Prostate gland (tissue), 2 donors: ENCODE data around the gene C1orf232. TPM values are rescaled to one million over a fixed set of nuclear protein-coding genes. Genes with fewer than 3 reads are reported as not detected.

ENCODE experiments used
- DNase-seq: peaks from one replicate; pipeline ENCODE4 v3.0.0-alpha.2; 2019; ENCODE audit warnings: low spot score
- H3K27ac ChIP-seq, 2 donors: fragments of 200-600 bp; sonication (generic); 2 replicates each; pipeline ENCODE4 v1.5.1; 2017 to 2019
- H3K27me3 ChIP-seq: fragments of 200-600 bp; sonication (generic); replicated peaks from 2 replicates; pipeline ENCODE4 v1.5.1; 2019; ENCODE audit not compliant: insufficient read depth
- H3K36me3 ChIP-seq, 2 donors: fragments of 200-600 bp; sonication (generic); 1 replicate in 1 of 2; 2 replicates in 1 of 2; pipeline versions ENCODE4 v1.5.1 to v1.8.1; 2017 to 2019
- H3K4me1 ChIP-seq: fragments of 200-600 bp; sonication (generic); replicated peaks from 2 replicates; pipeline ENCODE4 v1.5.1; 2019
- H3K4me3 ChIP-seq, 2 donors: fragments of 200-600 bp; sonication (generic); 2 replicates each; pipeline ENCODE4 v1.5.1; 2017 to 2019
- H3K9me3 ChIP-seq: fragments of 200-600 bp; sonication (generic); 2 replicates; pipeline ENCODE4 v1.5.1; 2017
- CTCF ChIP-seq, 4 experiments: fragments of 200-600 bp in 2 of 4; fragments of 450-650 bp in 2 of 4; sonication (generic) in 2 of 4; IDR thresholded peaks; 1 replicate in 3 of 4; 2 replicates in 1 of 4; pipeline ENCODE4 v1.5.1; 2016 to 2019; ENCODE audit warnings: antibody characterized with exemption in 4 of 4, mild to moderate bottlenecking in 2 of 4, moderate library complexity in 2 of 4
- POLR2A ChIP-seq: fragments of 450-650 bp; IDR thresholded peaks from one replicate; pipeline ENCODE4 v1.6.1; 2016; ENCODE audit warnings: antibody characterized with exemption, mild to moderate bottlenecking
- POLR2AphosphoS5 ChIP-seq: sonication (generic); formaldehyde crosslinking; IDR thresholded peaks from one replicate; pipeline ENCODE4 v1.6.1; 2017; ENCODE audit warnings: antibody characterized with exemption
- WGBS: methylation state at CpG from one replicate; pipeline ENCODE4 v1.1.5; 2018; 5-methylcytosine and 5-hydroxymethylcytosine counted together
- intact Hi-C: fragments of 100-400 bp; cut with DNase I; formaldehyde crosslinking; loops from one replicate; pipeline ENCODE4 v1.14.2; 2022
- total RNA-seq, 2 donors: library from RNA; depleted of rRNA; stranded (reverse); fragments of >200 nt; gene quantifications; one replicate each; pipeline ENCODE4 v1.1.0, GENCODE V29; 2016

C1orf232 gene
- total RNA-seq, 2 donors from 2014 or later = not detected

DNA sequence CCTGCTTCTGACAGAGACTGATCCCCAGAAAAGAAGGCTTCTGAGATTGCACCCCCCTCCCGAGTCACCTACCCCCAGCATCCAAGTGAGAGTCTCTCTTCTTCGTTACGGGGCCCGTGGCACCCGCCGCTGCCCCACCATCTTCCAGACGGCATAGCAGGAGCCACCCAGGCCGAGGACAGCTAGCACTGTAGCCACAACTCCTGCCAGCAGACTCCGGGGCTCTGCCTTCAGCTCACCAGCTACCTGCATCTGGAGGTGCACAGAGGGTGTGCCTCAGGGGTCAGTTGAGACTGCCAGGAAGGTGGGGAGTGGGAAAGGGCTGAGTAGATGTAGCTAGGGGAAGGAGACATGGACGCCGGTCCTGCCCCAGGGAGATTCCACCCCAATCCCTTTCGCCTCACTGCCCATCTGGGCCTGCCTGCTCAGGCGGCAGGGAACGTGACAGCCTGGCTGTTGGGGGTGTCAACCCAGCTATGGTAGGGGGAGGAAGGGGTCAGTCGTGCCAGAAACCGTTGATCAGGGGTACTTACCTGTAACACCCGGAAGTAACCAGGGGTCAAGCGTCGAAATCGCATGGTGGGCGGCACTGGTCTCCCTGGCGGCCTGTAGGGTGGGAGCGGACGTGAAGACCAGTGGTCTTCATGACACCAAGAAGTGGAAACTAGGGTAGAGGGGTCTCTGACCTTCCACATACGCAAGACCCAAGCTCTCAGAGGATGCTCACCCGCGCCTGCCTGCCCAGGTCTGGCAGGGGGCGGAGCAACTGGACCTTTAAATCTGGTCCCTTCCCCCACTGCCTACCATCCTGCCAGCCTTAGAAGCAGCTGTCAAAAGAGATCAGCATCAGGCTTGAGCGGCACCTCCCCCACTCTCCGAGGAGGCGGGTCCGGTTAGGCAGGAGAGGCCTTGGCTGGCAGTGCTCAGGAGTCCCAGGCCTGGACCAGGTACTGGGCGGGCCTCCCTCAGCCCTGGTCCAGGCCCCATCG is 2.6 kb upstream of the C1orf232 start, which contains the start of gene ZNF593OS:
ZNF593OS (minus strand) TSS at position 749 of the 989 bp plus-strand sequence; CDS start at position 578, 171 bp downstream.
- no peaks in the 10 kb centered on the region for H3K36me3 ChIP-seq
- no peaks in the 10 kb centered on the region for H3K9me3 ChIP-seq
- 88% methylated on average over 34 of the region's 34 CpGs for WGBS
- TF ChIP-seq POLR2A = no peak
- DNase-seq = no peak
- H3K27me3 ChIP-seq = no peaks in the 10 kb centered on the region
- intact Hi-C loops = no loop called here
- no peaks in the 10 kb centered on the region for H3K4me1 ChIP-seq
- H3K4me3 ChIP-seq = no peak within 1 kb of the TSS
- no peak within 1 kb of the TSS for H3K27ac ChIP-seq

GRCh38 chr1:26170472-26170821 is 1.7 kb upstream of the C1orf232 start:
- no peaks in the 10 kb centered on the region for H3K9me3 ChIP-seq
- 65% methylated on average over 9 of the region's 9 CpGs for WGBS
- peak overlapping the region; percentile 75 to 95 for H3K4me3 ChIP-seq
- H3K4me1 ChIP-seq = no peaks in the 10 kb centered on the region
- DNase-seq = no peak
- H3K36me3 ChIP-seq = no peaks in the 10 kb centered on the region
- peak overlapping the region in 1 of 2 donors; percentile 68 for H3K27ac ChIP-seq
- intact Hi-C loops = no loop called here
- no peaks in the 10 kb centered on the region for H3K27me3 ChIP-seq
- no peak for TF ChIP-seq CTCF (IDR thresholded peaks at IDR 0.05)
- TF ChIP-seq POLR2A = no peak
- TF ChIP-seq POLR2AphosphoS5 = no peak

- 2% methylated on average over 35 of the region's 76 CpGs for WGBS
- DNase-seq = peak; percentile 87
Measured at GRCh38 chr1:26169669-26170471, 1.1 kb upstream of the C1orf232 start, which contains the start of gene ZNF593. TSS of gene ZNF593 (plus strand) at chr1:26169908. CDS start at chr1:26169984, 76 bp downstream.

GRCh38 chr1:26169198-26169554 is 413 bp upstream of the C1orf232 start:
- peak overlapping the region; percentile 75 to 95 for H3K4me3 ChIP-seq
- no peak for TF ChIP-seq CTCF (IDR thresholded peaks at IDR 0.05)
- TF ChIP-seq POLR2AphosphoS5 = no peak
- no peak for TF ChIP-seq POLR2A
- 73% methylated on average over 4 of the region's 4 CpGs for WGBS

More at GRCh38 chr1:26169669-26170471, 1.1 kb upstream of the C1orf232 start, which contains the start of gene ZNF593:
- no peaks in the 10 kb centered on the region for H3K9me3 ChIP-seq
- no peaks in the 10 kb centered on the region for H3K27me3 ChIP-seq
- H3K4me3 ChIP-seq = peak within 1 kb of the TSS; percentile 75 to 95
- H3K36me3 ChIP-seq = no peaks in the 10 kb centered on the region
- H3K4me1 ChIP-seq = no peaks in the 10 kb centered on the region
- TF ChIP-seq POLR2AphosphoS5 (peak; percentile 91), POLR2A (peak; percentile 52), CTCF (IDR thresholded peaks at IDR 0.05) (peak; percentile 92 to 99 (median 96))
- peak within 1 kb of the TSS; percentile 68 to 77 for H3K27ac ChIP-seq
- intact Hi-C loops = loop anchor here (2.0 to 5.0 kb wide), 2 partner anchors 63 to 152 kb away; no protein-coding TSS in a partner anchor

More at GRCh38 chr1:26169198-26169554, 413 bp upstream of the C1orf232 start:
- H3K27me3 ChIP-seq = no peaks in the 10 kb centered on the region
- intact Hi-C loops = loop anchor here (2.0 to 5.0 kb wide), 2 partner anchors 64 to 153 kb away; no protein-coding TSS in a partner anchor
- H3K36me3 ChIP-seq = no peaks in the 10 kb centered on the region
- no peaks in the 10 kb centered on the region for H3K4me1 ChIP-seq
- H3K9me3 ChIP-seq = no peaks in the 10 kb centered on the region
- H3K27ac ChIP-seq = peak overlapping the region; percentile 68 to 77
- no peak for DNase-seq
